Activated naive CD8-positive, alpha-beta T cell treated with anti-CD3 and anti-CD28 coated beads, Interleukin-2, amount 10 ng/mL, durations not matched to agents 7 days and 5 days (primary cell): ENCODE data around the gene XKR7. TPM values are rescaled to one million over a fixed set of nuclear protein-coding genes. Genes with fewer than 3 reads are reported as not detected.
A peak's percentile ranks its signal among the peaks of the same experiment; 100 is the strongest.

Experiments used
- ATAC-seq: fragments of 150-1000 bp; cut with Tn5 transposase; one replicate; pipeline ENCODE4 v1.10.0; 2021; ENCODE audit warnings: low read depth, moderate library complexity
- POLR2A ChIA-PET: fragments of 350-600 bp; sonication (Branson Sonifier 250); formaldehyde crosslinking; loops from one replicate; lab custom pipeline; 2021; ENCODE audit warnings: antibody characterized with exemption; lab: Charles Lee
- DNase-seq: peaks from one replicate; pipeline ENCODE4 v3.0.0; 2021
- H3K27ac Mint-ChIP-seq: one replicate; pipeline ENCODE4 v1.8.0; 2022; ENCODE audit warnings: mild to moderate bottlenecking, mixed read lengths
- H3K27me3 Mint-ChIP-seq: one replicate; pipeline ENCODE4 v1.8.0; 2022; ENCODE audit warnings: mild to moderate bottlenecking, moderate library complexity, mixed read lengths
- H3K36me3 Mint-ChIP-seq: one replicate; pipeline ENCODE4 v1.8.0; 2021; ENCODE audit warnings: mild to moderate bottlenecking, mixed read lengths
- H3K4me1 Mint-ChIP-seq: one replicate; pipeline ENCODE4 v1.8.0; 2021; ENCODE audit warnings: mixed read lengths
- H3K4me3 Mint-ChIP-seq: one replicate; pipeline ENCODE4 v1.8.0; 2022; ENCODE audit warnings: mild to moderate bottlenecking, moderate library complexity, mixed read lengths
- H3K9me3 Mint-ChIP-seq: one replicate; pipeline ENCODE4 v1.8.0; 2021; ENCODE audit warnings: mixed read lengths
- total RNA-seq, 2 experiments: library from RNA; stranded (reverse); gene quantifications; one replicate each; pipeline ENCODE4 v1.2.3, GENCODE V29; 2021

Gene XKR7
- total RNA-seq, 2 experiments from 2014 or later = not detected

DNA sequence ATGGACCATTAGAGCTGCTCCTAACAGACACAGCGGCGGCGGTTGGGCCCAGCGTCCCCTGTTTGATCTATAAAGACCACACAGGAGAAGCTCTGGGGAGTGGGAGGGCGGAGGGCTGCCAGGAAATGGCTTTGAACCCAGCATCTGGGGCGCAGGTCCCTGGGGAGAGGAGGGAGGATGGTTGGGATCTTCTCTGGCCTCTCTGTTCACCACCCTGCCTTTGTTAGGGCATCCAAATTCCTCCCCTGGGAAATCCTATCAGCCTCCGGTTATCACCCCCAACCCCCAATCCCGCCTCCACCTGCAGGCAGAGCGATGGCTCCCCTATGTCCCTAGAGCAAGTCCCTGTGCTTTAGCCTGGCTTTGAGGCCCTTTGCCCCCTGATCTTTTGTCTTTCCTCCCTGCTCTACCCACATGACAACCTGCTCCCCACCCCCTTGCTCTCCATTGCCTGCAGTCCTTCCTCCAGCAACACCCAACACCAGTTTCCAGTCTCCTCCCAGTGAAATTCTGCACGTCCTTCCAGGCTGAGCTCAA lies 7.1 kb downstream of the XKR7 start:
- Mint-ChIP-seq H3K4me1 (no peaks in the 10 kb centered on the region), H3K27ac (no peak overlapping the region), H3K9me3 (no peaks in the 10 kb centered on the region), H3K36me3 (no peaks in the 10 kb centered on the region), H3K27me3 (peaks cover 13% of the 10 kb centered on the region), H3K4me3 (no peak overlapping the region)
- DNase-seq (no peak), ATAC-seq (no peak)
- POLR2A ChIA-PET = no interaction called here

DNA sequence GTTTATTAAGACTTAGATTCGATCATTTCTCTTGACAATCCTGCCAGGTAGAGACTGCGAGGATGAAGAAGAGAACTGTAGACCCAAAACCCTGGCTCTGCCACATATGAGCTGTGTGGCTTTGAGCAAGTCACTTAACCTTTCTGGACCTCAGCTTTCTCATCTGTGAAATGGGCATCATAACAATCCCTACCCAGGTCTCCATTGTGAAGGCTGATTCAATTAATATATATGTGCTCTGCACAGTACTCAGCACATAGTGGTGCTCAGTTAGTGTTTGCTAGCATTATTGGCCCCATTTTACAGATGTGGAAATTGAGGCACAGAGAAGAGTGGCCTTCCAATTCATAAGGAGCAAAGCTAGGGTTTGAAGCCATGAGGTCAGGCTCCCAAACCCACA lies 7.9 kb downstream of the XKR7 start:
- POLR2A ChIA-PET = no interaction called here
- no peak overlapping the region for H3K4me3 Mint-ChIP-seq
- ATAC-seq (no peak), DNase-seq (no peak)
- H3K36me3 Mint-ChIP-seq = no peaks in the 10 kb centered on the region
- H3K4me1 Mint-ChIP-seq = no peaks in the 10 kb centered on the region
- H3K27me3 Mint-ChIP-seq = peaks cover 10% of the 10 kb centered on the region
- H3K9me3 Mint-ChIP-seq = no peaks in the 10 kb centered on the region
- no peak overlapping the region for H3K27ac Mint-ChIP-seq

DNA sequence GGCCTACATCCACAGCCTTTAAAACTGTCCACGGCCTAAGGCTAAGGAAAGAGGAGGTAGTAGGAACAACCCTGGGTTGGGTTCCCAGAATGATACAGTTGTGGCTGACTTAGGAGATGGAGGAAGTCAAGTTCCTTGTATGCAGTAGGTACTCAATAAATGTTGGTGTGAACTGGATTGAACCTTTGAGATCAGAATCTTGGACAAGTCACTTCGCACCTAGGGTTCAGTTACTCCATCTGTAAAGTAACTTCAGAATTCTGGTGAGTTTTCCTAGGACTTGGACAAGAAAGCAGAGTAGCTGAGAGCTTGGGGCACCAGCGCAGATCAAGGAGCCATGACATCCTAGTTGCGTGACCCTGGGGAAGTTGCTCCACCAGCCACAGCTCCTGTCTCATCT lies 9.1 kb downstream of the XKR7 start:
- Mint-ChIP-seq H3K4me1 (no peaks in the 10 kb centered on the region), H3K27ac (no peak overlapping the region), H3K4me3 (no peak overlapping the region), H3K27me3 (peaks cover 5% of the 10 kb centered on the region), H3K36me3 (no peaks in the 10 kb centered on the region), H3K9me3 (no peaks in the 10 kb centered on the region)
- POLR2A ChIA-PET = no interaction called here
- ATAC-seq (no peak), DNase-seq (no peak)

DNA sequence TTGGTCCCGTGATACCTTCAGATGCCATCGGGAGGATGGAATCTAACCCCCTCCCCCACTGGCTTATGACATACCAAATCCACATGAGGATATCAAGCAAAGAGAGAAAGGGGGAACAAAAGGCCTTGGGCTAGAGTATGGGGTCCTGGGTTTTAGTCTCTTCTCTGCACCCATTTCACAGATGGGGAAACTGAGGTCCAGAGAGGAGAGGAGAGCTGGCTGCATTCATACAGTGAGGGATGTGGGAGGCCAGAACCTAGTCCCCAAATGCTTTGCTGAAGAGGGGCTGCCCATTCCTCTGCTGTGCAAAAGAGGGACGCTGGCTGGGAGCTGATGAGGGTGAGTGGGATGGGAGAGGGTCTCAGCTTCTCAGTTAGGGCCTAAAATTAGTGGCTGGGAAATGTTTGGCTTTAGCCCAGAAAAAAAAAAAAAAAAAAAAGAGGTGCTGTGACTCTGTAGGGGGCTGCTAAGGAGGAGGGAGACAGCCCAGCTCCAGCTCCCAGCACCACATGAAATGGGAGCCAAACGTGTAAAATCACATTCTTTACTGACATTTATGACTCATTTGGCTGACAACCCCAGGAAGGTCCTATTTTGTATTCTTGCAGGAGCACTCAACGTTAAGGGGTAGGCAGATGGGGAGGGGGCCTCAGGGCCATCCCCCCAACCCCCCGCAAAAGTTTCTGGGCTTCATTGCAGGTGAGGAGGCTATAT lies 11.9 kb downstream of the XKR7 start:
- Mint-ChIP-seq H3K9me3 (no peaks in the 10 kb centered on the region), H3K27me3 (peaks cover 8% of the 10 kb centered on the region), H3K27ac (no peak overlapping the region), H3K4me1 (no peaks in the 10 kb centered on the region), H3K36me3 (no peaks in the 10 kb centered on the region), H3K4me3 (no peak overlapping the region)
- DNase-seq (no peak), ATAC-seq (no peak)
- POLR2A ChIA-PET = no interaction called here

GRCh38 chr20:31981784-31982183 lies 13.8 kb downstream of the XKR7 start:
- DNase-seq = no peak
- Mint-ChIP-seq H3K36me3 (no peaks in the 10 kb centered on the region), H3K4me1 (no peaks in the 10 kb centered on the region), H3K27ac (no peak overlapping the region), H3K27me3 (peaks cover 8% of the 10 kb centered on the region), H3K9me3 (no peaks in the 10 kb centered on the region), H3K4me3 (no peak overlapping the region)
- ATAC-seq = no peak
- POLR2A ChIA-PET = no interaction called here

GRCh38 chr20:31984981-31985471 lies 17.1 kb downstream of the XKR7 start:
- POLR2A ChIA-PET = no interaction called here
- H3K4me3 Mint-ChIP-seq = no peak overlapping the region
- H3K36me3 Mint-ChIP-seq = no peaks in the 10 kb centered on the region
- no peak overlapping the region for H3K27ac Mint-ChIP-seq
- H3K4me1 Mint-ChIP-seq = no peaks in the 10 kb centered on the region
- no peaks in the 10 kb centered on the region for H3K9me3 Mint-ChIP-seq
- H3K27me3 Mint-ChIP-seq = peaks cover 3% of the 10 kb centered on the region
- no peak for DNase-seq
- ATAC-seq = no peak

- Mint-ChIP-seq H3K27ac (no peak overlapping the region), H3K4me1 (no peaks in the 10 kb centered on the region), H3K4me3 (no peak overlapping the region), H3K9me3 (no peaks in the 10 kb centered on the region), H3K27me3 (peaks cover 6% of the 10 kb centered on the region), H3K36me3 (no peaks in the 10 kb centered on the region)
- DNase-seq (no peak), ATAC-seq (no peak)
- POLR2A ChIA-PET = no interaction called here
These were observed 19.8 kb downstream of the XKR7 start for GRCh38 chr20:31987744-31988143.

DNA sequence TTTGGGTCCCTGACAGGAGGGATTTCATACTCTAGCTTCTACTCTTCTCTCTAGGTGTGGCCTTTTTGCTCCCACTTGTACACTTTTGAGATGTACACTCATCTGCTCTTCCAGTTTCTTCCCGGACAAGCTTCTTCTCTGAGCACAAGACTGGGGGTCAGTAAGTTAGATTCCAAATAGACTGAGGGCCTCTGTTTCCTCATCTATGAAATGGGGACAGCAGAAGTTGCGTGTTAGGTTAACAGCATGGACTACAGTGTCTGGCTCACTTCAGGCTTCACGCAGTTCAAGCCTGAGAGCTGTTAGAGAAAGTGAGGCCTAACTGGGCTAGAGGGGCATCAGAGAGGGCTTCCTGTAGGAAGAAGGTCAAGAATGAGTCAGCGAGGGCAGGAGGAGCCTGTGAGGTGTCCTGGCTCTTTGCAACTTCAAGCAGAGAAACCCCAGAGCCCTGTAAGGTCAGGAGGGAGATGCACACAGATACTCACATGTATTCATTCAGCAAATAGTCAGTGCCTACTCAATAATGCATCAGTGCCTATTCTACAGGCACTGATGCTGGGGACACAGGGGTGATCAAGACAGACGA lies 20.6 kb downstream of the XKR7 start:
- no peak overlapping the region for H3K27ac Mint-ChIP-seq
- POLR2A ChIA-PET = no interaction called here
- DNase-seq (no peak), ATAC-seq (no peak)
- H3K9me3 Mint-ChIP-seq = no peaks in the 10 kb centered on the region
- H3K27me3 Mint-ChIP-seq = peaks cover 12% of the 10 kb centered on the region
- no peak overlapping the region for H3K4me3 Mint-ChIP-seq
- no peaks in the 10 kb centered on the region for H3K4me1 Mint-ChIP-seq
- no peaks in the 10 kb centered on the region for H3K36me3 Mint-ChIP-seq

DNA sequence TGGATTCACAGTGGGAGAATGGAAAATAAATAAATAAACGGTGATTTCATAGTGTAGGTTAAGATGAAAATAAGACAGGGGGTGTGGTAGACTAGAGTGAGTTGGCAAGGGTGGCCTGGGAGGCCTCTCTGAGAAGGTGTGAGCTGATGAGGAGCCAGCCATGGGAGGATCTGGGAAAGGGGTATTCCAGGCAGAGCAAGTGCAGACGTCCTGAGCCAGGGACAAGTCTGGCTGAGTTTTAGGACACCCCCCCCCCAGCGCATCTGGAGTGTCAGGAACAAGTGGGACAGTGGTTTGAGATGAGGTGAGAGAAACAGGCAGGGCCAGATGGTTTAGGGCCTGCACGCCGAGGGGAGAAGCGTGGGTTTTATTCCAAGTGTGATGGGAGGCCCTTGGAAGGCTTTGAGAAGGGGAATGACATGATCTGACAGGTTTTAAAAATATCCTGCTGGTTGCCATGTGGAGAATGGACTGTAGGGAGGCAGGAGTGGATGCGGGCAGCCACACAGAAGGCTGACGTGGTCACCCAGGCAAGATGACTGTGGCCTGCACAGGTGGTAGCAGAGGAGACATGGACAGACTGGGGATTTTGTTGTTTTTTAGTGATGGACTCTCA lies 21.2 kb downstream of the XKR7 start:
- Mint-ChIP-seq H3K4me1 (no peaks in the 10 kb centered on the region), H3K27me3 (peaks cover 18% of the 10 kb centered on the region), H3K9me3 (no peaks in the 10 kb centered on the region), H3K4me3 (no peak overlapping the region), H3K27ac (no peak overlapping the region), H3K36me3 (no peaks in the 10 kb centered on the region)
- POLR2A ChIA-PET = no interaction called here
- ATAC-seq = no peak
- no peak for DNase-seq

DNA sequence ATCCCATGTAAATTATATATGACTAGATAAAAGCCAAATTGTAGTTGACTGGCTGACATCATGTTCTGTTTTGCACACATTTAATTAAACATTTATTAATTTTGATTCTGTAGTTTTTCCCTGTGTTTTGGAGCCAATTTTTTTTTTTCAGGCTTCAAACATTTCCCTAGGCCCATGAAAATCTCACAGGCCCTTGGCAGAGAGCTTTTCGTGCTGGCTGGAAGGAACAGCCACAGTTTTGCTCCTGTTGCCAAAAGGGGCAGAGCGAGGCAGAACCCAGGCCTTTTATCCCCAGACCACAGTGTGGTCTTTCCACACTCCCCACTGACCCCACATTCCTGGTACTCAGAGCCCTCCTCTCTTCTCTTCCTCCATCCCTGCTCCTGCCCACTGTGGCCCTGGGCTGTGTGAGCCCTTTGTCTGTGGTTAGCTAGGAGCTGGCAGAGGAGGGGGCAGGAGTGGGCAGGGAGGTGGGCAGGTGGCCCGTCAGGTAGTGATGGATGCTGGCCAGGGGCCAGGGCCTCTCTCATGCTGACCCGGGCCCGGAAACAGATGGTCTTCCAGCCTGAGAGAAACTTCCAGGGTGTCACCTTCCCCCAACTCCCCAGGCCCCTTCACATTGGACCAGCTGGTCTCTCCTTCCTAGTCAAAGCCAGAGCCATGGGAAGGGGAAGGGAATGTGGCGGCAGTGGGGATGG lies 22.8 kb downstream of the XKR7 start:
- no peaks in the 10 kb centered on the region for H3K4me1 Mint-ChIP-seq
- H3K27ac Mint-ChIP-seq = no peak overlapping the region
- POLR2A ChIA-PET = no interaction called here

DNA sequence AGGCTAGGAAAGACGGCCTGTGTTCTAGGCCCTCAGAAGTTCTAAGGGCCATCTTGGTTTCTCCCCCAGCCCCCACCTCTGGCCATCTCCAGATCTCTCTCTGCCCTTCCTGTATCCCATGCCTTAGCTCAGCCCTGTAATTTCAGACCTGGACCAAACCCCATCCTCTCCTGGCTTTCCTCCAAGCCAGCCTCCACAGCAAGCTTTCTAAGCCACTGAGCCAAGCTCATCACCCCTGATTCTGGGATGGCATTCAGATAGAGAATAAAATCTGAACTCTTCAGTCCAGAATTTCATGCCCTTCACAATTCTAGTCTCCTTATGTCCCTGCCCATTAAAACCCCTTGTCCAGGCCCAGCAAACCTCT lies 23.4 kb downstream of the XKR7 start:
- Mint-ChIP-seq H3K27ac (peak overlapping the region; percentile 39), H3K9me3 (no peaks in the 10 kb centered on the region), H3K27me3 (peaks cover 32% of the 10 kb centered on the region), H3K36me3 (no peaks in the 10 kb centered on the region), H3K4me3 (no peak overlapping the region), H3K4me1 (no peaks in the 10 kb centered on the region)
- DNase-seq (no peak), ATAC-seq (no peak)
- POLR2A ChIA-PET = no interaction called here

More for the DNA sequence above, 22.8 kb downstream of the XKR7 start:
- Mint-ChIP-seq H3K36me3 (no peaks in the 10 kb centered on the region), H3K4me3 (no peak overlapping the region), H3K27me3 (peaks cover 29% of the 10 kb centered on the region), H3K9me3 (no peaks in the 10 kb centered on the region)
- no peak for DNase-seq
- no peak for ATAC-seq

DNA sequence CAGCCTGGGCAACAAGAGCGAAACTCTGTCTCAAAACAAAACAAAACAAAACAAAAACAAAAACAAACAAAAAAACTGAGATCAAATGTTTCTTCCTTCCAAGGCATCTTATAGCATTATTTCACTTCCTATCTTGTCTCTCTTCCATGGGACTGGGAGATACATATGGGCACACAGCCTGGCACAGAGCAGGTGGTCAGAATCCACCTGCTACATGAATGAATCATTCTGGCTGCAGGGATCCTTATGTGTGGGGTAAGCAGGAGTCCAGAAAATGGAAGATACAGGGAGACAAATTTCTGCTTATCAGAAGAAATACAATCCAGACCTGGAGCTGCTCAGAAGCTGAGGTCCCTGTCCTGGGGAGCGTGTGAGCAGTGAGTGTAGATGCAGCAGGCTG lies 24.1 kb downstream of the XKR7 start:
- POLR2A ChIA-PET = no interaction called here
- no peak overlapping the region for H3K27ac Mint-ChIP-seq

DNA sequence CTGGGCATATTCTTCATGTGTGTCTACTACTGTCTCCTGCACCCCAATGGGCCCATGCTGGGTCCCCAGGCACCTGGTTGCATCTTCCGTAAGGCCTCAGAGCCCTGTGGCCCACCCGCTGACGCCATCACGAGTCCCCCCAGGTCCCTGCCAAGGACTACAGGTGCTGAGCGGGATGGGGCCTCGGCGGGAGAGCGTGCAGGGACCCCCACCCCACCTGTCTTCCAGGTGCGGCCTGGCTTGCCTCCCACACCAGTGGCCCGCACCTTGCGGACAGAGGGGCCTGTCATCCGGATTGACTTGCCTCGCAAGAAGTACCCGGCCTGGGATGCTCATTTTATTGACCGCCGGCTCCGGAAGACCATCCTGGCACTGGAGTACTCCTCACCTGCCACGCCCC lies 29.0 kb downstream of the XKR7 start:
- H3K4me1 Mint-ChIP-seq = no peaks in the 10 kb centered on the region
- no peak overlapping the region for H3K27ac Mint-ChIP-seq
- no peak overlapping the region for H3K4me3 Mint-ChIP-seq
- DNase-seq (no peak), ATAC-seq (no peak)
- H3K27me3 Mint-ChIP-seq = peaks cover 34% of the 10 kb centered on the region
- no peaks in the 10 kb centered on the region for H3K36me3 Mint-ChIP-seq
- no peaks in the 10 kb centered on the region for H3K9me3 Mint-ChIP-seq
- POLR2A ChIA-PET = no interaction called here

More for the DNA sequence above, 24.1 kb downstream of the XKR7 start:
- Mint-ChIP-seq H3K36me3 (no peaks in the 10 kb centered on the region), H3K4me1 (no peaks in the 10 kb centered on the region), H3K9me3 (no peaks in the 10 kb centered on the region), H3K4me3 (no peak overlapping the region), H3K27me3 (peaks cover 34% of the 10 kb centered on the region)
- DNase-seq (no peak), ATAC-seq (no peak)
